Ectodermal cell (in vitro differentiated cells): ENCODE data around the gene SLC10A3. TPM values are rescaled to one million over a fixed set of nuclear protein-coding genes. Genes with fewer than 3 reads are reported as not detected.

ENCODE experiments used
- H3K27ac ChIP-seq: 2 replicates; pipeline ENCODE4 v1.7.0; 2013; ENCODE audit warnings: mild to moderate bottlenecking, low read depth, low read length; ENCODE audit not compliant: insufficient read depth, poor library complexity, severe bottlenecking
- H3K27me3 ChIP-seq: 2 replicates; pipeline ENCODE4 v1.7.0; 2013; ENCODE audit warnings: mild to moderate bottlenecking, low read length; ENCODE audit not compliant: insufficient read depth, control insufficient read depth, poor library complexity, severe bottlenecking
- H3K36me3 ChIP-seq: one replicate; pipeline ENCODE4 v1.7.0; 2013; ENCODE audit warnings: low read length; ENCODE audit not compliant: control insufficient read depth, insufficient read depth
- H3K4me1 ChIP-seq: one replicate; pipeline ENCODE4 v1.7.0; 2013; ENCODE audit warnings: low read length; ENCODE audit not compliant: control insufficient read depth, insufficient read depth
- H3K4me3 ChIP-seq: 2 replicates; pipeline ENCODE4 v1.7.0; 2013; ENCODE audit warnings: low read depth, low read length, control low read depth; ENCODE audit not compliant: insufficient read depth
- H3K9me3 ChIP-seq: 2 replicates; pipeline ENCODE4 v1.7.0; 2013; ENCODE audit warnings: mild to moderate bottlenecking, low read length, moderate library complexity; ENCODE audit not compliant: control insufficient read depth
- WGBS, 2 experiments: methylation state at CpG; one replicate each; pipeline ENCODE4 v1.1.7; 2013; ENCODE audit warnings: missing lambda C conversion rate in 2 of 2; 5-methylcytosine and 5-hydroxymethylcytosine counted together
- polyA plus RNA-seq, 4 experiments: library from polyadenylated mRNA; stranded (reverse); fragments of 50-300 nt; gene quantifications; one replicate each; pipeline ENCODE4 v1.2.3, GENCODE V29; 2013

SLC10A3 gene
- polyA plus RNA-seq (2013, experiment 1 of 4) = 6.7 TPM
- polyA plus RNA-seq (2013, experiment 2 of 4) = 6.3 TPM
- 5.4 TPM for polyA plus RNA-seq (2013, experiment 3 of 4)
- polyA plus RNA-seq (2013, experiment 4 of 4) = 6.8 TPM

- H3K27ac ChIP-seq = peak within 1 kb of the TSS; percentile 83
- no peaks in the 10 kb centered on the region for H3K9me3 ChIP-seq
- H3K4me3 ChIP-seq = peak within 1 kb of the TSS; percentile 45
- H3K4me1 ChIP-seq = peaks cover 2% of the 10 kb centered on the region
- no peaks in the 10 kb centered on the region for H3K36me3 ChIP-seq
- WGBS, 2 experiments = 0 to 1% methylated on average over 66 to 71 of the region's 71 CpGs
- H3K27me3 ChIP-seq = peaks cover 9% of the 10 kb centered on the region
Observed at GRCh38 chrX:154490414-154491083, at the start of gene SLC10A3. Gene SLC10A3 (minus strand): TSS chrX:154490629. CDS start chrX:154488940, 1,689 bp downstream.

DNA sequence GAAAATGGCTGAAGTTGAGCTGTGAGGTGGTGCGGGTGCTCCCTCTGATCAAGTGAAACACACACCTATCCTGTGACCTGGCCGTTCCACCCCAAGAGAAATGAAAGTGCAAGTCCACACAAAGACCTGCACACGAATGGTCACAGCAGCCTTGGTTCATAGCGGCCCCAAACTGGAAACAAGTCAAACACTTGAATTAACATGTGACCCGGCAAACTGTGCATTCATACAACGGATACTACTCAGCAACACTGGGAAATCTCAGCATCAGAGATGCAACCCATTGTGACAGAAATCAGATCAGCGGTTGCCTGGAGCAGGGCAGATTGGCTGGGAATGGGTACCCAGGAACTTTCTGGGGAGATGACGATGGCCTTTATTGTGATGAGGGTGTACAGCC, 48.6 kb upstream of the SLC10A3 start:
- no peak overlapping the region for H3K27ac ChIP-seq

GRCh38 chrX:154535892-154536291, 45.5 kb upstream of the SLC10A3 start:
- WGBS, 2 experiments = 95 to 97% methylated on average over 8 to 9 of the region's 9 CpGs
- Histone ChIP-seq H3K4me3 (no peak overlapping the region), H3K36me3 (peaks cover 8% of the 10 kb centered on the region), H3K27ac (no peak overlapping the region), H3K4me1 (no peaks in the 10 kb centered on the region), H3K27me3 (no peaks in the 10 kb centered on the region), H3K9me3 (no peaks in the 10 kb centered on the region)

More for the DNA sequence above, 48.6 kb upstream of the SLC10A3 start:
- Histone ChIP-seq H3K36me3 (no peaks in the 10 kb centered on the region), H3K9me3 (no peaks in the 10 kb centered on the region), H3K27me3 (no peaks in the 10 kb centered on the region), H3K4me1 (no peaks in the 10 kb centered on the region), H3K4me3 (no peak overlapping the region)
- 96% methylated on average over 8 of the region's 8 CpGs for WGBS, 2 experiments

DNA sequence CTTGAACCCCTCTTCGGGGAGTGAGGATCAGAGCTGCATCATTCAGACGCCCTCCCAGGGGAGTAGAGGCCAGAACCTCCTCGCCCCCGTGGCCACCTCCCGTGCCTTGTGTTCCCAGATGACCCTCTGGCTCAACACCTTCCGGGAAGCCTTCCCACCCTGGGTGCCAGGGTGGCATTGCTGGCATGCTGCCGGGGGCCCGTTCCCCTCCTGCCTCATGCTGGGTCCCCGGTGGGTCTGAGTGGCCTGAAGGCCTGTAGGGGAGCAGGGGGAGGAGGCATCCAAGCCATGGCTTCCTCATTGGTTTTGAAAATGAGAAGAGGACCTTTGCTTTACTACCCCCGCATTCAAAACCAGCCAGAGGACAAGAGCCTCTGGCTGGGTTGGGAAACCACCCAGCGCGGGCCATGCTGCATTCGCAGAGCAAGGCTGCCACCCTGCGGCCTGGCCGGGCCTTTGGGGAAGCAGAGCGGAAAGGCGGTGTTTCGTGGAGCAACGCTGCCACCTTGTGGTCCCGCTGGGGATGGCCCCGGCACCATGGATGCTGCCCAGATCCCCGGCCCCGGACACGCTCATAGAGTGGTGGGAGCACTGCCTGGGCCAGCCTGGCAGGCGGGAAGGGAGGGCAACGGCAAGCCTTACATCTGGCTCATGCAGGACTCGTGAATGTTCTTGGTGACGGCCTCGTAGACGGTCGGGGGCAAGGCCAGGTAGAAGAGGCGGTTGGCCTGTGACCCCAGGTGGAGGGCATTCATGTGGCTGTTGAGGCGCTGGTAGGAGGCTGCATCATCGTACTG, 44.3 kb upstream of the SLC10A3 start:
- H3K4me3 ChIP-seq = no peak overlapping the region
- H3K27me3 ChIP-seq = no peaks in the 10 kb centered on the region
- peaks cover 8% of the 10 kb centered on the region for H3K36me3 ChIP-seq
- no peaks in the 10 kb centered on the region for H3K4me1 ChIP-seq
- 43 to 44% methylated on average over 33 to 34 of the region's 34 CpGs for WGBS, 2 experiments
- H3K27ac ChIP-seq = no peak overlapping the region
- no peaks in the 10 kb centered on the region for H3K9me3 ChIP-seq

DNA sequence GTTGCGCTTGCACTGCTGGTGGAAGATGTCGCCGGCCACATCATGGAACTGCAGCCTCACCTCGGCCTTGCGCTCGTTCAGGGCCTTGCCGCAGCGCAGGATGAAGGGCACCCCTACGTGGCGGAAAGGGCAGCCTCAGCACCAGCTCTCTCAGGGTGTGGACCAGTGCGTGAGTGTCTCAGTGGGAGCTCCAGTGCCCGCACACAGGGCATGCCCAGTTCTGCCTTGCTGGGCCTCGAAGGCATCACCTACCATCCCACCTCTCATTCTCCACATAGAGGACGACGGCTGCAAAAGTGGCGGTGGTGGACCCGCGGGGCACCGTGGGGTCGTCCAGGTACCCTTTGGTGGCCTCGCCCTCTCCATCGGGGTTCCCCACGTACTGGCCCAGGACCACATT, 42.3 kb upstream of the SLC10A3 start:
- WGBS, 2 experiments = 96 to 97% methylated on average over 23 of the region's 23 CpGs
- Histone ChIP-seq H3K9me3 (no peaks in the 10 kb centered on the region), H3K27me3 (no peaks in the 10 kb centered on the region), H3K4me3 (no peak overlapping the region), H3K27ac (no peak overlapping the region), H3K4me1 (no peaks in the 10 kb centered on the region), H3K36me3 (peaks cover 8% of the 10 kb centered on the region)

GRCh38 chrX:154531626-154532025, 41.2 kb upstream of the SLC10A3 start:
- Histone ChIP-seq H3K9me3 (no peaks in the 10 kb centered on the region), H3K27ac (no peak overlapping the region), H3K27me3 (no peaks in the 10 kb centered on the region), H3K36me3 (peaks cover 8% of the 10 kb centered on the region), H3K4me1 (no peaks in the 10 kb centered on the region), H3K4me3 (no peak overlapping the region)
- WGBS, 2 experiments = 78 to 79% methylated on average over 16 of the region's 16 CpGs

DNA sequence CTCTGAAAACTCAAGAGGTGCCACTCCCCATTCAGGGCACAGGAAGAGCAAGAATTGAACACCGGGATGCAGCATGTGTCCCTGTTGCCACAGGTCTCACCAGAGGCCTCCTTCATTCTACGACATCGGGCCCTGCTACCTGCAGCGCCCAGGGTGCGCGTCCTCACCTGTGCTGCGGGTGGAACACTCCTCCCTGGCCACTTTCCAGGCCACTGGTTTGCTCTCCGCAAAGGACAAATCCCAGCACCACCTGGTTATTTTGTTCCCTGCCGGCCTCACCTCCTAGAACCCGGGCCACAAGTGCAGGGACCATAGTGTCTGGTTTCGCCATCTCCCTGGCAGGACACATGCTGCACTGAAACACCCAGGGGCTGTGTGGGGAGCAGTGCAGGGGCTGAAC, 39.9 kb upstream of the SLC10A3 start:
- Histone ChIP-seq H3K27ac (no peak overlapping the region), H3K27me3 (no peaks in the 10 kb centered on the region), H3K4me3 (no peak overlapping the region), H3K4me1 (no peaks in the 10 kb centered on the region), H3K9me3 (no peaks in the 10 kb centered on the region), H3K36me3 (peaks cover 8% of the 10 kb centered on the region)
- 92 to 95% methylated on average over 11 of the region's 11 CpGs for whole genome bisulfite sequencing, 2 experiments

DNA sequence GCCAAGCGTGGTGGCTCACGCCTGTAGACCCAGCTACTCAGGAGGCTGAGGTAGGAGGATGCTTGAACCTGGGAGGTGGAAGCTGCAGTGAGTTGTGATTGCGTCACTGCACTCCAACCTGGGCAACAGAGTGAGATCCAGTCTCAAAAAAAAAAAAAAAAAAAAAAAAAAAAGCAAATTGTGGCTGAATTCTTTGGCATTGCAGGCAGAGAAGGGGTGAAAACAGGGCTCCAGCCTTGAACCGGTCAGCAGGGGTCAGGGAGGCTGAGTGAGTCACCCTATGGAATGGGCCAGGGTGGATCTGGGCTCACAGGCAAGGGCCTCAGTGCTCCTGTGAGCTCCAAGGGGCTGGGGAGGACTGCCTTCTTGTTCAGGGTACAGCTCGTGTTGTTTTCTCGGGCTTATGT, 38.8 kb upstream of the SLC10A3 start:
- Histone ChIP-seq H3K4me3 (no peak overlapping the region), H3K4me1 (no peaks in the 10 kb centered on the region), H3K27ac (no peak overlapping the region), H3K27me3 (no peaks in the 10 kb centered on the region), H3K9me3 (no peaks in the 10 kb centered on the region), H3K36me3 (peaks cover 8% of the 10 kb centered on the region)
- 94 to 96% methylated on average over 6 of the region's 6 CpGs for WGBS, 2 experiments

DNA sequence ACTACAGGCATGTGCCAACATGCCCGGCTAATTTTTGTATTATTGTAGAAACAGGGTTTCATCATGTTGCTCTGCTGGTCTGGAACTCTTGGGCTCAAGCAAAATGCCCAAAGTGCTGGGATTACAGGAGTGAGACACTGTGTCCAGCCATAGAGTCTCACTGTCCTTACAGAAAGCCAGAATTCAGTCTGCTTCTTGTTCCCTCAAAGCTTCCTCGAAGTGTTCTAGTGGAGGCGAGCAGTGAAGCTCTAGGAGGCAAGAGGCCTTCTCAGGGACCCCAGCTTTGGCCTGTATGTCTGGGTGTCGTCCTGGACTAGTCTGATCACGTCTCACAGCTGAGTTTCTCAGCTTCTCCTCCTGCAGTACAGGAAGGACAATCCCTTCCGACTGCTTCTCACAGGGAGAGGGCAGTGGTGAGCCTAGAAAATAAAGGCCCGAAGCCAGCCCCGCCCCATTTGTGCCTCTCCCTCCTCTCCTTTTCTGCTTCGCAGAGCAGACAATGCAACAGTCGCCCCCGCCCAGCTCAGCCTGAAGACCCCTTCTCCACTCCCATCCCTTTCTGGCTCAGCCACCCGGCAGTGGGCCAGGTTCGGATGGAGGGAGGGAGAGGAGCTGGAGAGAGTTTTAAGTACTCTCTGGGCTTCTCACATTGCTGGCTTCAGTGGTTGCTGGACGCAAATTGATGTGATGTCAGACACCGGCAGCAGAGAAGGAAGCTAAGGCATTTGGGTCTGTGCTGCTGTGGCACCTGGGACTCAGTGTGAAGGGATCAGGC, 36.7 kb upstream of the SLC10A3 start:
- peak overlapping the region; percentile 8 for H3K27ac ChIP-seq
- 11 to 14% methylated on average over 11 to 15 of the region's 15 CpGs for WGBS, 2 experiments
- H3K4me1 ChIP-seq = no peaks in the 10 kb centered on the region
- H3K9me3 ChIP-seq = no peaks in the 10 kb centered on the region
- no peak overlapping the region for H3K4me3 ChIP-seq
- no peaks in the 10 kb centered on the region for H3K27me3 ChIP-seq
- no peaks in the 10 kb centered on the region for H3K36me3 ChIP-seq
